Astrocyte (in vitro differentiated cells and primary cell): ENCODE measurements around the gene ZNF385B. TPM values are rescaled to one million over a fixed set of nuclear protein-coding genes. Genes with fewer than 3 reads are reported as not detected.

ENCODE experiments used
- DNase-seq: peaks from one replicate; pipeline ENCODE4 v3.0.0-alpha.2; 2010; ENCODE audit warnings: low read depth
- FAIRE-seq: peaks from 2 replicates; lab custom pipeline; 2011; peaks lifted over from hg19 to GRCh38; lab: Jason Lieb, UNC
- H2AFZ ChIP-seq: 2 replicates; pipeline ENCODE4 v1.6.0; 2012; ENCODE audit warnings: low read depth, low read length, inconsistent platforms
- H3K27ac ChIP-seq: 2 replicates; pipeline ENCODE4 v1.5.1; 2011; ENCODE audit warnings: low read depth, low read length, inconsistent platforms
- H3K27me3 ChIP-seq: 2 replicates; pipeline ENCODE4 v1.6.0; 2011; ENCODE audit warnings: low read length, inconsistent platforms; ENCODE audit not compliant: insufficient read depth
- H3K36me3 ChIP-seq: 2 replicates; pipeline ENCODE4 v1.5.1; 2011; ENCODE audit warnings: low read length, inconsistent platforms; ENCODE audit not compliant: insufficient read depth
- H3K4me1 ChIP-seq: 2 replicates; pipeline ENCODE4 v1.5.1; 2011; ENCODE audit warnings: low read length, inconsistent platforms; ENCODE audit not compliant: insufficient read depth
- H3K4me2 ChIP-seq: 2 replicates; pipeline ENCODE4 v1.6.0; 2012; ENCODE audit warnings: low read length, inconsistent platforms
- H3K4me3 ChIP-seq: 2 replicates; pipeline ENCODE4 v1.5.1; 2011; ENCODE audit warnings: low read depth, mild to moderate bottlenecking, low read length, inconsistent platforms; ENCODE audit not compliant: insufficient read depth
- H3K79me2 ChIP-seq: 2 replicates; pipeline ENCODE4 v1.6.0; 2012; ENCODE audit warnings: mild to moderate bottlenecking, low read length, inconsistent platforms; ENCODE audit not compliant: insufficient read depth
- H3K9ac ChIP-seq: 2 replicates; pipeline ENCODE4 v1.6.0; 2012; ENCODE audit warnings: mild to moderate bottlenecking, low read length, inconsistent platforms
- H3K9me3 ChIP-seq: 2 replicates; pipeline ENCODE4 v1.5.1; 2012; ENCODE audit warnings: low read depth, mild to moderate bottlenecking, low read length, inconsistent platforms; ENCODE audit not compliant: insufficient read depth
- H4K20me1 ChIP-seq: 2 replicates; pipeline ENCODE4 v1.6.0; 2012; ENCODE audit warnings: low read length, inconsistent platforms; ENCODE audit not compliant: insufficient read depth
- H3K27ac Mint-ChIP-seq: one replicate; pipeline ENCODE4 v1.8.0; 2021; ENCODE audit warnings: mild to moderate bottlenecking, mixed read lengths; ENCODE audit not compliant: unreplicated experiment
- H3K27me3 Mint-ChIP-seq: one replicate; pipeline ENCODE4 v1.8.0; 2021; ENCODE audit warnings: low read depth, mixed read lengths; ENCODE audit not compliant: unreplicated experiment
- H3K36me3 Mint-ChIP-seq: one replicate; pipeline ENCODE4 v1.8.0; 2021; ENCODE audit warnings: low read depth, mixed read lengths; ENCODE audit not compliant: unreplicated experiment
- H3K4me1 Mint-ChIP-seq: one replicate; pipeline ENCODE4 v1.8.0; 2021; ENCODE audit warnings: low read depth, mixed read lengths; ENCODE audit not compliant: unreplicated experiment
- H3K4me3 Mint-ChIP-seq: one replicate; pipeline ENCODE4 v1.8.0; 2021; ENCODE audit warnings: mild to moderate bottlenecking, moderate library complexity, mixed read lengths; ENCODE audit not compliant: unreplicated experiment
- H3K9me3 Mint-ChIP-seq: one replicate; pipeline ENCODE4 v1.8.0; 2021; ENCODE audit warnings: mild to moderate bottlenecking, mixed read lengths; ENCODE audit not compliant: unreplicated experiment
- CTCF ChIP-seq: IDR thresholded peaks from 2 replicates; pipeline ENCODE4 v1.5.1; 2011; ENCODE audit warnings: low read depth, mild to moderate bottlenecking, inconsistent platforms, low read length, moderate library complexity; ENCODE audit not compliant: insufficient read depth
- EZH2 ChIP-seq: IDR thresholded peaks from 2 replicates; pipeline ENCODE4 v1.6.1; 2012; ENCODE audit warnings: mild to moderate bottlenecking, low read length, inconsistent platforms; ENCODE audit not compliant: insufficient read depth
- total RNA-seq: library from RNA; stranded (reverse); gene quantifications from 2 replicates; pipeline ENCODE4 v1.2.1, GENCODE V29; 2021

The ZNF385B gene
- total RNA-seq, 1 donor from 2014 or later: 0.27 TPM

- no peak overlapping the region for H3K27ac Mint-ChIP-seq
- no peaks in the 10 kb centered on the region for H3K36me3 ChIP-seq
These were observed 145.5 kb downstream of the ZNF385B start for GRCh38 chr2:179715871-179716270.

GRCh38 chr2:179715196-179715595 lies 146.2 kb downstream of the ZNF385B start:
- H3K9me3 ChIP-seq: no peaks in the 10 kb centered on the region
- TF ChIP-seq CTCF (no peak), EZH2 (no peak)
- no peaks in the 10 kb centered on the region for H3K27me3 Mint-ChIP-seq

More at GRCh38 chr2:179715871-179716270, 145.5 kb downstream of the ZNF385B start:
- Mint-ChIP-seq H3K9me3 (no peaks in the 10 kb centered on the region), H3K36me3 (no peaks in the 10 kb centered on the region), H3K4me1 (peaks cover 1% of the 10 kb centered on the region), H3K4me3 (no peak overlapping the region), H3K27me3 (no peaks in the 10 kb centered on the region)
- no peaks in the 10 kb centered on the region for H3K79me2 ChIP-seq
- H3K27ac ChIP-seq: no peak overlapping the region
- H3K4me2 ChIP-seq: no peak overlapping the region
- no peak for TF ChIP-seq EZH2
- TF ChIP-seq CTCF: no peak
- H4K20me1 ChIP-seq: no peaks in the 10 kb centered on the region
- DNase-seq: no peak
- FAIRE-seq: no peak
- H3K9ac ChIP-seq: no peak overlapping the region
- H3K9me3 ChIP-seq: no peaks in the 10 kb centered on the region
- H3K4me3 ChIP-seq: no peak overlapping the region
- no peak overlapping the region for H2AFZ ChIP-seq
- no peaks in the 10 kb centered on the region for H3K4me1 ChIP-seq
- H3K27me3 ChIP-seq: no peaks in the 10 kb centered on the region

GRCh38 chr2:179712825-179713224 lies 148.6 kb downstream of the ZNF385B start:
- peaks cover 1% of the 10 kb centered on the region for H3K4me1 Mint-ChIP-seq
- no peak overlapping the region for H3K4me2 ChIP-seq
- no peaks in the 10 kb centered on the region for H3K9me3 Mint-ChIP-seq
- H3K27ac Mint-ChIP-seq: no peak overlapping the region
- no peak for DNase-seq
- H3K79me2 ChIP-seq: no peaks in the 10 kb centered on the region
- no peak overlapping the region for H3K9ac ChIP-seq
- no peaks in the 10 kb centered on the region for H3K4me1 ChIP-seq
- no peak overlapping the region for H3K4me3 ChIP-seq
- H4K20me1 ChIP-seq: no peaks in the 10 kb centered on the region
- no peaks in the 10 kb centered on the region for H3K36me3 Mint-ChIP-seq
- no peaks in the 10 kb centered on the region for H3K9me3 ChIP-seq
- H3K27me3 ChIP-seq: no peaks in the 10 kb centered on the region
- H3K27me3 Mint-ChIP-seq: no peaks in the 10 kb centered on the region
- FAIRE-seq: no peak
- H3K27ac ChIP-seq: no peak overlapping the region
- no peak overlapping the region for H2AFZ ChIP-seq
- TF ChIP-seq CTCF: no peak
- no peak for TF ChIP-seq EZH2
- H3K4me3 Mint-ChIP-seq: no peak overlapping the region
- no peaks in the 10 kb centered on the region for H3K36me3 ChIP-seq

More at GRCh38 chr2:179715196-179715595, 146.2 kb downstream of the ZNF385B start:
- Histone ChIP-seq H3K27me3 (no peaks in the 10 kb centered on the region), H3K36me3 (no peaks in the 10 kb centered on the region), H3K4me3 (no peak overlapping the region), H3K9ac (no peak overlapping the region), H4K20me1 (no peaks in the 10 kb centered on the region), H2AFZ (no peak overlapping the region), H3K4me2 (no peak overlapping the region), H3K4me1 (no peaks in the 10 kb centered on the region), H3K79me2 (no peaks in the 10 kb centered on the region), H3K27ac (no peak overlapping the region)
- DNase-seq (no peak), FAIRE-seq (no peak)
- Mint-ChIP-seq H3K4me1 (peaks cover 1% of the 10 kb centered on the region), H3K27ac (no peak overlapping the region), H3K4me3 (no peak overlapping the region), H3K36me3 (no peaks in the 10 kb centered on the region), H3K9me3 (no peaks in the 10 kb centered on the region)
